Measurements from ENCODE around the gene TGFBR3.

GRCh38 chr1:91854852-91855534 is 31.0 kb downstream of the TGFBR3 start:
- TF ChIP-seq CTCF (conservative IDR thresholded peaks at IDR 0.05 in 1 of 2, IDR thresholded peaks at IDR 0.05 in 1 of 2; ENCODE audit: extremely low read depth in 1 of 2, insufficient read depth in 1 of 2, low read depth in 1 of 2, low read length in 2 of 2) (no peak), EZH2 (IDR thresholded peaks at IDR 0.05; ENCODE audit: borderline replicate concordance, low read length) (no peak)

Data from mammary epithelial cell (primary cell).